GM18519 (cell line): ENCODE measurements around the gene DGKD.
A peak's percentile ranks its signal among the peaks of the same experiment; 100 is the strongest.

Experiments
- ATAC-seq: cut with Tn5 transposase; IDR thresholded peaks from one replicate; pipeline ENCODE4 v1.9.1; 2021; ENCODE audit warnings: mild to moderate bottlenecking, moderate library complexity; ENCODE audit not compliant: unreplicated experiment, low FRiP score

The DGKD gene

GRCh38 chr2:233486778-233487552, 132.7 kb downstream of the DGKD start:
- no peak for ATAC-seq

DNA sequence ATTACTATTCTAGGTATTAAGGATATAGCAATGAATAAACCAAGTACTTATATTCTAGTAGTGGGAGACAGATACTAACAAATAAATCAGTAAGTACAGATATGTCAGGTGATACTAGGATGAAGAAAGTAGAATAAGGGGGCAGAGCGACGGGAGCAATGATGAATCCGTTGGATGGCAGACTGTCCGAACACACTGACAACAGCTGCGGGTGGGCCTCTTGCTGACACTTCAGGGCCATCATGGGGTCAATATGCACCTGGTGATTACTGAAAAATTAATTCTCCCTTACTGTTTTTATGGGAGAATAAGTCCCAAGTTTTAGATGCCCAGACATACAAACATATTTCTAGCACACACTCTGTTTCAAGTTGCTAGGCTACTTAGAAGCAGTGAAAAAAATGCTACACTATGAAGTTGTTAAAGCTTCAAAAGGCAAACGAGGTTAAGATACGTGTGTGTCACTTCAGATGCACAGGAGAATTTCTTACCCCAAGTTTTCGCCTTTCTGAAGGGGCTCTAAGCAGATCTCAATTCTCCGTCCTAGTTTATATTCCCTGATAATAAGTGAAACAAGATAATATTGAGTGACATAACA, 133.6 kb downstream of the DGKD start:
- ATAC-seq, result no peak

GRCh38 chr2:233489143-233489542, 134.8 kb downstream of the DGKD start:
- no peak for ATAC-seq

- no peak for ATAC-seq
Observed at GRCh38 chr2:233489666-233490065, 135.4 kb downstream of the DGKD start.

DNA sequence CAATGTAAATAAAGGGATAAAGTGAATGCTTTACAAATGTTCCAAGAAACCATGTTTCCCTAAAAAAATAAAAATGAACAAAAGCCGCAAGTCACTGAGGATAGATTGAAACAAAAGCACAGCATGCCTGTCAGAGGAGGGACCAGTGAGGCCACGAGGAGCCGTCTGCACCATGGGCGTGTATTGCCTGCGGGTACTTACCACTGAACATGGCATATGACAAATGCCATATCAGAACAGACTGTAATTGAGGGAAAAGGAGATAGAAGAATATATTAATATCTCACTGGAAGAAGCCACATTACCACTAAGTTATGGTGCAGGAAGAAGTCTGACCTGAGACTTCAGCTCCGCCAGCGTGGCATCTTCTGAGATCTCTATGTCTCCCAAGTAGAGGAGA, 136.5 kb downstream of the DGKD start:
- ATAC-seq, result no peak

DNA sequence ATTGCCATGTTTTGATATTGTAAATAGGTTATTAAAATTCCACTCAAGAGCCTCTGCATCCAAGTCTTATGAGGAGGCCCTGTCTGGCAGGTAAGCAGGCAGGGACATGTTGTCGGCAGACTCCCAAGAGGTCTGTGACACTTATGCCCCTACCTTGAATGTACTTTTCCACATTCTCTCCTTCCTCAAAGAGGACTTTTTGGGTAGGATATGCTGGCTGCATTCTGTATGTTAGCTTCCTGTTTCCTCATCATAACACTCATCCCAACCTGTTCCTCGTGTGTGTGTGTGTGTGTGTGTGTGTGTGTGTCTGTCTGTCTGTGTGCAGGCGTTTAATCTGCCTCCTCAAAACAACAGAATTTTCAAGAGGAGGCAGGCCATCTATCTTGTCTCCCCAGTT, 137.0 kb downstream of the DGKD start:
- no peak for ATAC-seq

DNA sequence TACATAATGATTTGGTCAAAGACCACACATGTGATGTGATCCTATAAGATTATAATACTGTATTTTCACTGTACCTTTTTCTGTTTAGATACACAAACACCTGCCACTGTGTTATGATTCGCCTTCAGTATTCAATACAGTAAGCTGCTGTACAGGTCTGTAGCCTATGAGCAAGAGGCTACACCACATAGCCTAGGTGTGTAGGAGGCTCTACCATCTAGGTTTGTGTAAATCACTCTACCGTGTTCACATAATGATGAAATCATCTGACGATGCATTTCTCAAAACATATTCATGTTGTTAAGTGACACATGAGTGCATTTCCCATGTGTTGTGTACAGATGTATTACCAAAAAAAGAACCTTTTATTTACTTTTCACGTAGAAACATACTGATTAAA, 137.8 kb downstream of the DGKD start:
- no peak for ATAC-seq

GRCh38 chr2:233492751-233493150, 138.5 kb downstream of the DGKD start:
- no peak for ATAC-seq

DNA sequence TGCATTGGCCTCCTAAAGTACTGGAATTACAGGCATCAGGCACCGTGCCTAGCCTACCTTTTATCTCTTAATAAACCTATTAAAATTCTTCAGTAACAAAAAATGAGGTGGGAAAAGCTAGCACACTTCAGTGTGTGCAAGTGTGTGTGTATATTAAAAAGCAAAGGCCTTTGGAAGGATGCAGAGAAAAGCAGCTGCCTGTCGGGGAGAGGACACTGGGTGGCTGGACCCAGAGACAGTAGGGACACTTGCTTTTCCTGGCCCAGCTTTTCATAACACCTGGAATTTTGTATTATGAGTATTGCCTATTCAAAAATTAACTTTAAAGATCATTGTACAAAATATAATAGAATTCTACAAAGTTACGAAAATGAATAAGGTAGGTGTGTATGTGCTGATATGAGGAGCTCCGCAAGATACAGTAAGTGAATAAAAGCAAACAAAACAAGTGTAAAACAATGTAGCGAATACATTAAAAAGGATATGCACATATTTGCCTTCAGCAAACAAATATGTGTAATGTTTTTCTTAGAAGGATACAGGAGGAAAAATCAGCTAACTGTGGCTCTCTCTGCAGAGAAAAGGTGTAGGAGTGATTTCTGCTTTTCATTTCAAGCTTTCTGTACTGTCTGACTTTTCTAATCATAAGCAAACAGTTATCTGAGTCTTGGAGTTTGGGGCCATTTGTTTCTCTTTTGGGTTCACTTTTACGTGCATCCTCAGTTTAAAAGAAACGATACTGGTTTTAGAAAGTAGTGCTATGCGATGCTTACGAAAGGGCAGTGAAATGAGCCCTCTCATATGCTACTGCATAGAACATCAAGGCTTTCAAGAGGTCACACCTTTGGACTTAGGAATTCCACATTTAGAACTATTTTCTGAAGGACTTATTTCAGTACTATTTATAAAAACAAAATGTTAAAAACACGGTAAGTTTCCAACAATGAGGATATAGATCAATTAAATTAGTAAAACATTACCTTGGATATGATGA, 141.5 kb downstream of the DGKD start:
- no peak for ATAC-seq

- no peak for ATAC-seq
Observed at GRCh38 chr2:233497692-233498091, 143.4 kb downstream of the DGKD start.

- ATAC-seq, result no peak
Observed at GRCh38 chr2:233498126-233498525, 143.8 kb downstream of the DGKD start.

DNA sequence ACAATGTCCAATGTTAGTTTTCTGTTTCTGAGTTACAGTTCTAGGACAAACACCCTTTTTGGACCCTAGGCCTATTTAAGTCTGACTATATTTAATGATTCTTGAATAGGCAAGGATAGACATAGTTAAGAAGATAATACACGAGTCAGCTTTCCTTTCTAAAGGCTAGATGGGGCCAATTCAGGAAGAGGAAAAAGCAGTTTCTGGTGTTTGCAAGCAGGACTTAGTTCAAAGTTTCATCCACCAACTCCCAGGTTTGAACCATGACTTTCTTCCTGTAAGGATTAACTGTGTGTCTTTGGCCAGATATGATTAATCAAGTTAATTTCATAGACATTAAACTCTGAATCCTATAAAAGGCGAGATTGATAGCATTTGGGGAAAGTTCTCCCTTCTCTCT, 145.6 kb downstream of the DGKD start:
- ATAC-seq, result no peak

GRCh38 chr2:233501198-233502076, 147.1 kb downstream of the DGKD start:
- no peak for ATAC-seq

DNA sequence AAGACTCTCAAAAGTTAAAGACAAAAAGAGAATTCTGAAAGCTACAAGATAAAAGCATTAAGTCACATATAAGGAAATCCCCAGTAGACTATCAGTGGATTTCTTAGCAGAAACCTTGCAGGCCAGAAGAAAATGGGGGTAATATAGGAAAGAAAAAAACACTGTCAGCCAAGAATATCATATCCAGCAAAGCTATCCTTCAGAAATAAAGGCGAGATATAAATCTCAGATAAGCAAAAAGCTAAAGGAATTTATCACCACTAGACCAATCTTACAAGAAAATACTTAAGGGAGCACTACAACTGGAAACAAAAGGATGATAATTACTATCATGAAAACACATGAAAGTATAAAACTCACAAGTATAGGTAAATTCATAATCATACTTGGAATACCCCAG, 149.2 kb downstream of the DGKD start:
- no peak for ATAC-seq

- no peak for ATAC-seq
Observed at GRCh38 chr2:233503947-233504637, 149.8 kb downstream of the DGKD start.

GRCh38 chr2:233513953-233514655, 159.8 kb downstream of the DGKD start:
- ATAC-seq, result no peak

- ATAC-seq, result peak; percentile 88
Observed at GRCh38 chr2:233519787-233520611, 165.7 kb downstream of the DGKD start.
